K562 (cell line): Measurements from ENCODE around the gene CCDC183. TPM values are rescaled to one million over a fixed set of nuclear protein-coding genes. Genes with fewer than 3 reads are reported as not detected.
"Not testable (repeated sequence)": the region's sequence is repeated elsewhere in the genome, so short reads cannot be mapped to it uniquely, and the experiment has no call there.

Experiments used
- HMGN3 ChIP-seq: IDR thresholded peaks from 2 replicates; pipeline ENCODE4 v1.6.1; 2011; ENCODE audit warnings: borderline replicate concordance, low read depth, mild to moderate bottlenecking, mixed read lengths, low read length; ENCODE audit not compliant: insufficient read length; ENCODE audit errors: extremely low read depth
- HNRNPL ChIP-seq: fragments of 200-400 bp; formaldehyde crosslinking; IDR thresholded peaks from 2 replicates; pipeline ENCODE4 v1.6.1; 2017; ENCODE audit warnings: low read depth, mild to moderate bottlenecking, low read length
- MYC ChIP-seq, 2 experiments: fragments of 250-450 bp in 1 of 2; sonication (Bioruptor Pico) in 1 of 2; IDR thresholded peaks; 2 replicates each; pipeline versions ENCODE4 v1.5.1 to v1.6.1; 2012 to 2021; ENCODE audit warnings: low read depth in 2 of 2, borderline replicate concordance in 1 of 2, improper control_type of control experiment in 1 of 2, low read length in 1 of 2, mild to moderate bottlenecking in 1 of 2, moderate library complexity in 1 of 2
- NONO ChIP-seq, 2 experiments: fragments of 200-400 bp in 1 of 2; fragments of 450-650 bp in 1 of 2; formaldehyde crosslinking in 1 of 2; IDR thresholded peaks; 2 replicates each; pipeline ENCODE4 v1.6.1; 2017; ENCODE audit warnings: low read depth in 2 of 2, mild to moderate bottlenecking in 2 of 2, moderate library complexity in 2 of 2, low read length in 1 of 2
- POLR2A ChIP-seq: fragments of 450-650 bp; conservative IDR thresholded peaks from 2 replicates; pipeline ENCODE4 v1.6.1; 2016
- POLR2B ChIP-seq: fragments of 450-650 bp; IDR thresholded peaks from 2 replicates; pipeline ENCODE4 v1.6.1; 2018; ENCODE audit warnings: low read depth; ENCODE audit not compliant: partially characterized antibody
- POLR2G ChIP-seq: fragments of 200-400 bp; formaldehyde crosslinking; IDR thresholded peaks from 2 replicates; pipeline ENCODE4 v1.6.1; 2017; ENCODE audit warnings: low read depth, mild to moderate bottlenecking, antibody characterized with exemption, low read length, moderate library complexity
- PTBP1 ChIP-seq: fragments of 200-400 bp; formaldehyde crosslinking; IDR thresholded peaks from 2 replicates; pipeline ENCODE4 v1.6.1; 2017; ENCODE audit warnings: low read depth, low read length
- polyA plus RNA-seq, 8 experiments: library from polyadenylated mRNA; depleted of rRNA in 4 of 8; stranded (reverse) in 5 of 8; unstranded in 3 of 8; fragments of >200 nt; fragmentation: Nextera tagmentation in 2 of 8; fragmentation: Illumina TruSeq in 1 of 8; extraction: Ambion mirVana in 2 of 8; extraction: Trizol in 1 of 8; gene quantifications; 2 replicates each; pipeline versions ENCODE4 v1.2.1 to v1.2.3, GENCODE V29; 2011 to 2014; ENCODE audit warnings: inconsistent platforms in 1 of 8, missing spikeins in 1 of 8
- total RNA-seq, 7 experiments: library from RNA; depleted of rRNA in 6 of 7; stranded (reverse); fragments of >200 nt in 6 of 7; fragmentation: Illumina TruSeq in 2 of 7; extraction: Trizol in 2 of 7; gene quantifications; 2 replicates each; pipeline versions ENCODE4 v1.2.1 to v1.2.3, GENCODE V29; 2011 to 2021; ENCODE audit warnings: low replicate concordance in 1 of 7
- TF ChIP-seq, protein P1 (sequence below), 3 experiments: IDR thresholded peaks in 2 of 3; conservative IDR thresholded peaks in 1 of 3; 2 replicates each; pipeline ENCODE4 v1.5.1; 2011 to 2012; ENCODE audit warnings: low read length in 3 of 3, mild to moderate bottlenecking in 3 of 3, control low read depth in 2 of 3, improper control_type of control experiment in 1 of 3, inconsistent platforms in 1 of 3, low read depth in 1 of 3, mixed read lengths in 1 of 3, moderate library complexity in 1 of 3; ENCODE audit not compliant: insufficient read depth in 2 of 3

Gene CCDC183
- total and polyA plus RNA-seq, 9 of the 15 experiments (the other 6 are each of a cell fraction or from before 2014, with no cell fraction given), result 0.21 to 0.60 (median 0.29) TPM; not detected in 4

DNA sequence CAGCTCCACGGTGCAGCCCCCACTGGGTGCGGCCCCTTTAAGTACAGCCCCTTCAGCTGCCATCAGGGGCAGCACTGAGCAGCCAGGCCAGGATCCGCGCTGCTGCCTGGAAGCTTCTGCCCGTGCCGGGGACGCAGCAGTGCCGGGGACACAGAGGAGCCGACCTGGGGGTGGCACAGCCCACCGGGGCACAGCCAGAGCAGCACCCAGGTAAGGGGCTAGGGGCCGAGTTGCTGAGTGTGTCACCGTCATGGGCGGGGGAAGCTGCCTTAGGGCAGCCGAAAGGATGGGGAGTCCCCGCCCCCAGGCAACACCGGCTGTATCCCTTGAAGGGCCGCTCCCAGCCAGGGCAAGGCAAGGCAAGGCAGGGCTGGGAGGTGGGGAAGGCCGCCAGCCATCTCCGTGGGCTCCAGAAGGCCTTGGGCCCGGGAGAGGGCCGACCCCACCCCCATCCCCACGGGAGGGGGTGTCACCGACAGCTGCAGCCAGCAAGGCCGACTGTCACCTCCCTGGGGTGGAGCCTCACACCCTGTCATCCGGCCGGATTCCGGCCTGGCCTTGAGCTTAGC lies 46.3 kb downstream of the CCDC183 start, which contains the start of gene AJM1 (continued):
- TF ChIP-seq, protein P1, sequence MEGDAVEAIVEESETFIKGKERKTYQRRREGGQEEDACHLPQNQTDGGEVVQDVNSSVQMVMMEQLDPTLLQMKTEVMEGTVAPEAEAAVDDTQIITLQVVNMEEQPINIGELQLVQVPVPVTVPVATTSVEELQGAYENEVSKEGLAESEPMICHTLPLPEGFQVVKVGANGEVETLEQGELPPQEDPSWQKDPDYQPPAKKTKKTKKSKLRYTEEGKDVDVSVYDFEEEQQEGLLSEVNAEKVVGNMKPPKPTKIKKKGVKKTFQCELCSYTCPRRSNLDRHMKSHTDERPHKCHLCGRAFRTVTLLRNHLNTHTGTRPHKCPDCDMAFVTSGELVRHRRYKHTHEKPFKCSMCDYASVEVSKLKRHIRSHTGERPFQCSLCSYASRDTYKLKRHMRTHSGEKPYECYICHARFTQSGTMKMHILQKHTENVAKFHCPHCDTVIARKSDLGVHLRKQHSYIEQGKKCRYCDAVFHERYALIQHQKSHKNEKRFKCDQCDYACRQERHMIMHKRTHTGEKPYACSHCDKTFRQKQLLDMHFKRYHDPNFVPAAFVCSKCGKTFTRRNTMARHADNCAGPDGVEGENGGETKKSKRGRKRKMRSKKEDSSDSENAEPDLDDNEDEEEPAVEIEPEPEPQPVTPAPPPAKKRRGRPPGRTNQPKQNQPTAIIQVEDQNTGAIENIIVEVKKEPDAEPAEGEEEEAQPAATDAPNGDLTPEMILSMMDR (IDR thresholded peaks at IDR 0.05 in 2 of 3, conservative IDR thresholded peaks at IDR 0.05 in 1 of 3; ENCODE audit: insufficient read depth in 2 of 3, low read depth in 1 of 3, low read length in 3 of 3), result peak; percentile 82 to 87 (median 86)
- TF ChIP-seq POLR2G, result peak; percentile 76
- TF ChIP-seq PTBP1, result 0 out of 2 replicates have a peak, but pooled peaks have one; percentile 30
- peak; percentile 74 for TF ChIP-seq HMGN3
- TF ChIP-seq HNRNPL, result 0 out of 2 replicates have a peak, but pooled peaks have one; percentile 33
- 0 out of 4 replicates have a peak, but pooled peaks of 1 of the 2 experiments have one; percentile 18 for TF ChIP-seq NONO (IDR thresholded peaks at IDR 0.05; ENCODE audit: low read depth in 2 of 2, low read length in 1 of 2)
- TF ChIP-seq MYC (IDR thresholded peaks at IDR 0.05; ENCODE audit: low read depth, low read length), result not testable (repeated sequence)
- TF ChIP-seq MYC (CRISPR knock-in tag; IDR thresholded peaks at IDR 0.05; ENCODE audit: borderline replicate concordance, low read depth), result 0 out of 2 replicates have a peak, but pooled peaks have one; percentile 65
- peak; percentile 67 for TF ChIP-seq POLR2B
- peak; percentile 75 for TF ChIP-seq POLR2A
